ENCODE data around the gene SLC28A3.

SLC28A3 gene

DNA sequence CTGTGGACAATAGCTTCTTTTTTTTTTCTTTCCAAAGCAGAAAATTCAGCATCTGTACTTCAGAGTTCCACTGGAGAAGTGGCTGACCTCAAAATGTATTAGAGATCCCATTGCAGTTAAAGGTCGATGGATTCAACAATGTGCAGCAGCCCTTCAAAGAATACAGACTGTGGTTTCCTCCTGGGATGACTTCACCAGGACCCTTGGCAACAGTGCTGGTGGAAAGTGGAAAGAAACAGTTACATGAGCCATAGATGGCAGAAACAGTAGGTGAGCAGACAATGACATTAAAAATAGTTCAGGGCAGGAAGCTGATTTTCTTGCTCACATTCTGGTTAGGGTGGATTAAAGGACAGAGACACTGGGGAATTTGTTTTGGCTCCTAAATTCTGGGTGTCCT lies 62.4 kb downstream of the SLC28A3 start:
- no peak overlapping the region for H3K56ac ChIP-seq (ENCODE audit: low read length)
- no peak overlapping the region for H2BK5ac ChIP-seq (ENCODE audit: low read length)
- H3K4me2 ChIP-seq (ENCODE audit: low read length) = no peak overlapping the region
- H2BK120ac ChIP-seq (ENCODE audit: low read depth, low read length) = no peak overlapping the region
- no peak overlapping the region for H3K27ac ChIP-seq (ENCODE audit: low read depth, low read length)
- no peak for DNase-seq
- H3K79me2 ChIP-seq (ENCODE audit: control insufficient read depth, insufficient read depth, low read length) = no peaks in the 10 kb centered on the region
- H3K18ac ChIP-seq (ENCODE audit: low read length) = no peak overlapping the region
- H3K79me1 ChIP-seq (ENCODE audit: low read length) = no peaks in the 10 kb centered on the region
- no peaks in the 10 kb centered on the region for H3K4me1 ChIP-seq (ENCODE audit: control insufficient read depth, low read depth, low read length)
- H3K27me3 ChIP-seq (ENCODE audit: insufficient read depth, low read length, poor library complexity) = no peaks in the 10 kb centered on the region
- no CpG with 5 or more reads among the region's 1 CpG for WGBS (ENCODE audit: extremely low coverage, insufficient coverage, low lambda C conversion rate)
- H4K5ac ChIP-seq (ENCODE audit: low read length) = no peak overlapping the region
- H3K23ac ChIP-seq (ENCODE audit: low read length) = no peak overlapping the region
- H3K36me3 ChIP-seq (ENCODE audit: control insufficient read depth, insufficient read depth, low read length) = no peaks in the 10 kb centered on the region
- H2AK5ac ChIP-seq (ENCODE audit: low read length) = no peak overlapping the region
- no peak overlapping the region for H3K4ac ChIP-seq (ENCODE audit: low read depth, low read length)
- H2BK15ac ChIP-seq (replicated peaks; ENCODE audit: low read depth) = no peak overlapping the region
- no peak overlapping the region for H3K4me3 ChIP-seq (ENCODE audit: low read length)
- H4K8ac ChIP-seq (ENCODE audit: low read depth, low read length) = no peak overlapping the region
- no peak overlapping the region for H3K9ac ChIP-seq (ENCODE audit: low read length)

DNA sequence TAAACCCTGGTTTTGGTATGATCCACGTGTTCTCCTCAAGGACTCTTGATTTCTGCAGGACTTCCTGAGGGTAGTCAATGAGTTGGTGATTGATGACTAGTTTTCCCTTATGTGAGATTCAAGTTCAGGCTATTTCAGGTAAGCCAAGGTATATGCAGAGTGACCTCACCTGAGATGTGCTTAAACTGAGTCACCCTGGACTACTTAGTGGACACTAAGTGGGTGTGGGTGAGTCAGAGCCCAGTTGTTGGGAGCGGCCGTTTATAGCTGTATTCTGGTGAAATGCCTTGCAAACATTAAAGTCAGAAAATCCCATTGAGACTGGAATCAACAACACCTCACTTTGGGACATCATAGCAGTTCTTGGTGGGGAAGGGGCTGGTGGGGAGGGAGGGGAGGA lies 62.9 kb downstream of the SLC28A3 start:
- Histone ChIP-seq H2BK15ac (replicated peaks; ENCODE audit: low read depth) (no peak overlapping the region), H3K56ac (ENCODE audit: low read length) (no peak overlapping the region), H3K27ac (ENCODE audit: low read depth, low read length) (no peak overlapping the region), H3K79me2 (ENCODE audit: control insufficient read depth, insufficient read depth, low read length) (no peaks in the 10 kb centered on the region), H4K8ac (ENCODE audit: low read depth, low read length) (no peak overlapping the region), H3K4ac (ENCODE audit: low read depth, low read length) (no peak overlapping the region), H3K9ac (ENCODE audit: low read length) (no peak overlapping the region), H3K79me1 (ENCODE audit: low read length) (no peaks in the 10 kb centered on the region), H4K5ac (ENCODE audit: low read length) (no peak overlapping the region), H3K4me3 (ENCODE audit: low read length) (no peak overlapping the region), H3K18ac (ENCODE audit: low read length) (no peak overlapping the region), H3K4me1 (ENCODE audit: control insufficient read depth, low read depth, low read length) (no peaks in the 10 kb centered on the region), H2AK5ac (ENCODE audit: low read length) (no peak overlapping the region), H3K23ac (ENCODE audit: low read length) (no peak overlapping the region), H2BK120ac (ENCODE audit: low read depth, low read length) (no peak overlapping the region), H2BK5ac (ENCODE audit: low read length) (no peak overlapping the region), H3K4me2 (ENCODE audit: low read length) (no peak overlapping the region), H3K27me3 (ENCODE audit: insufficient read depth, low read length, poor library complexity) (no peaks in the 10 kb centered on the region), H3K36me3 (ENCODE audit: control insufficient read depth, insufficient read depth, low read length) (no peaks in the 10 kb centered on the region)
- WGBS (ENCODE audit: extremely low coverage, insufficient coverage, low lambda C conversion rate) = no CpG with 5 or more reads among the region's 3 CpGs
- DNase-seq = no peak

DNA sequence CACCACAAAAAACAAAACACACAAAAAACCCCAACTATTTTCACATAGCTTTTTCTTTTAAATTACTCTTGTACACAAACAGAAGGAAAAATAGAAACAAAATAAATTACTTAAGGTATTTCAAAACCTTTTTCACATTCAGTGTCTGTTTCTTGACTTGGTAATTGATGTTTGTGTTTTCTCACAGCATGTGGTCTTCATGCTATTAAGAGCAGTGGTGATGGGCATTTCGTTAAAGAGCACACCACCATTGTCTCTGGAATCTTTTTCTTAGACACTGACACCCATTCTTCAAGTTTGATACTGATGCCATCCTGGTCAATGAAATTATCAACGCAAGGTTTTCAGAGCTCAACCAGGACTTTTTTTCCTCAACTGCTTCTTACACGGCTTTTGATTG lies 63.8 kb downstream of the SLC28A3 start:
- Histone ChIP-seq H3K27me3 (ENCODE audit: insufficient read depth, low read length, poor library complexity) (no peaks in the 10 kb centered on the region), H2AK5ac (ENCODE audit: low read length) (no peak overlapping the region), H3K4ac (ENCODE audit: low read depth, low read length) (no peak overlapping the region), H2BK5ac (ENCODE audit: low read length) (no peak overlapping the region), H2BK120ac (ENCODE audit: low read depth, low read length) (no peak overlapping the region), H4K8ac (ENCODE audit: low read depth, low read length) (no peak overlapping the region), H3K4me2 (ENCODE audit: low read length) (no peak overlapping the region), H3K36me3 (ENCODE audit: control insufficient read depth, insufficient read depth, low read length) (no peaks in the 10 kb centered on the region), H3K4me3 (ENCODE audit: low read length) (no peak overlapping the region), H3K79me2 (ENCODE audit: control insufficient read depth, insufficient read depth, low read length) (no peaks in the 10 kb centered on the region), H2BK15ac (replicated peaks; ENCODE audit: low read depth) (no peak overlapping the region), H3K4me1 (ENCODE audit: control insufficient read depth, low read depth, low read length) (no peaks in the 10 kb centered on the region), H3K9ac (ENCODE audit: low read length) (no peak overlapping the region), H3K79me1 (ENCODE audit: low read length) (no peaks in the 10 kb centered on the region), H3K27ac (ENCODE audit: low read depth, low read length) (no peak overlapping the region), H3K18ac (ENCODE audit: low read length) (no peak overlapping the region), H3K23ac (ENCODE audit: low read length) (no peak overlapping the region), H4K5ac (ENCODE audit: low read length) (no peak overlapping the region), H3K56ac (ENCODE audit: low read length) (no peak overlapping the region)
- DNase-seq = no peak
- WGBS (ENCODE audit: extremely low coverage, insufficient coverage, low lambda C conversion rate) = no CpG with 5 or more reads among the region's 3 CpGs

DNA sequence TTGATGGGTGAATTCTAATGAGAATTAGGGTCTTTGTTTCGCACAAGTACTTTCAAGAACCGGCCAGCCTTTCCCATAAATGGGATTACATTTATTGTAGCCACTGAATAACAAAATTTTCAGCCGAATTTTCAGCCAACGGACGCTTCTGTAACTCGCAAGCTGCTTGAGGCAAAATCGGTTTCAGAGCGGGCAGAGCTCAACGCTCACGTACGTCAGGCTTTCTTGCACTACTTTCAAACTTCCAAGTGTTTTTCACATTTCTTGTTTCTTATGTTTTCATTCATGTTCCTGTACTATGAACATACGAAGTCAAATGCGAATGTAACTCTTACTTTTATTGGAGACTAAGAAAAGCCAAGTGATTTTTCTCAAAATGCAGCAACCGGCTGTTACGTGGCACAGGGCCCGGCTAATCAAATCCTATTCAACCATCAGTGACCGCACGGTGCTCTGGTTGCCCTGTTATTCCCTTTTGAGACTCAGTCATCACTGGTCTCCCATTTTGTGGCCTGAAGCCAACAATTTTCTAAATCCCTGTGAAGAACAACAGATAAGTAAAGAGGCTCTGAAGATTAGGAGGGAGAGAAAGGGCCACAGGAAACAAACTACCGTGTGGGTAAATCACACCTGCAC lies 68.5 kb downstream of the SLC28A3 start:
- Histone ChIP-seq H3K4me1 (ENCODE audit: control insufficient read depth, low read depth, low read length) (no peaks in the 10 kb centered on the region), H2BK15ac (replicated peaks; ENCODE audit: low read depth) (no peak overlapping the region), H3K9ac (ENCODE audit: low read length) (no peak overlapping the region), H3K4ac (ENCODE audit: low read depth, low read length) (no peak overlapping the region), H4K8ac (ENCODE audit: low read depth, low read length) (no peak overlapping the region), H3K27me3 (ENCODE audit: insufficient read depth, low read length, poor library complexity) (no peaks in the 10 kb centered on the region), H3K4me3 (ENCODE audit: low read length) (no peak overlapping the region), H3K79me2 (ENCODE audit: control insufficient read depth, insufficient read depth, low read length) (no peaks in the 10 kb centered on the region), H3K27ac (ENCODE audit: low read depth, low read length) (no peak overlapping the region), H3K79me1 (ENCODE audit: low read length) (no peaks in the 10 kb centered on the region), H3K36me3 (ENCODE audit: control insufficient read depth, insufficient read depth, low read length) (no peaks in the 10 kb centered on the region), H3K4me2 (ENCODE audit: low read length) (no peak overlapping the region), H2BK120ac (ENCODE audit: low read depth, low read length) (no peak overlapping the region), H3K18ac (ENCODE audit: low read length) (peak overlapping the region; percentile 41), H2AK5ac (ENCODE audit: low read length) (no peak overlapping the region), H3K56ac (ENCODE audit: low read length) (no peak overlapping the region), H3K23ac (ENCODE audit: low read length) (no peak overlapping the region), H2BK5ac (ENCODE audit: low read length) (no peak overlapping the region), H4K5ac (ENCODE audit: low read length) (no peak overlapping the region)
- WGBS (ENCODE audit: extremely low coverage, insufficient coverage, low lambda C conversion rate) = no CpG with 5 or more reads among the region's 19 CpGs
- no peak for DNase-seq

DNA sequence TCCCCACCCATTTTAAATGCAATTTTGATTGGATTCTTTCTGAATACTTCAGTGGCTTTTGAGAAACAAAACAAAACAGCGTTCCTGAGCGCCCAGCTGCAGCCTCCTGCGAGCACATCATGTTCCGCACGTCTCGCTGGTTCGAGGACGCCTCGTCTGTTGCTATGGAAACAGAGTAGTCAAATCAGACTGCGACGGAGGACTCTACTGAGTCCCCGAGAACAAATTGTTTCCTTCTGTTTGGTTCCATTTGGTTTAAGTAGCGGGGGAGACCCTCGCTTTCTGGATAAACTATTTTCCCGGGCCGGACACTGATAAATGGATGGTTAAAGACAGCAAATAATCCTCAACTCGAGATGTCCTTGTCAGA lies 69.0 kb downstream of the SLC28A3 start:
- Histone ChIP-seq H3K27ac (ENCODE audit: low read depth, low read length) (no peak overlapping the region), H2AK5ac (ENCODE audit: low read length) (no peak overlapping the region), H3K18ac (ENCODE audit: low read length) (no peak overlapping the region), H3K4me1 (ENCODE audit: control insufficient read depth, low read depth, low read length) (no peaks in the 10 kb centered on the region), H3K79me1 (ENCODE audit: low read length) (no peaks in the 10 kb centered on the region), H2BK5ac (ENCODE audit: low read length) (no peak overlapping the region), H3K36me3 (ENCODE audit: control insufficient read depth, insufficient read depth, low read length) (no peaks in the 10 kb centered on the region), H3K56ac (ENCODE audit: low read length) (no peak overlapping the region), H3K9ac (ENCODE audit: low read length) (no peak overlapping the region), H4K8ac (ENCODE audit: low read depth, low read length) (no peak overlapping the region), H2BK120ac (ENCODE audit: low read depth, low read length) (no peak overlapping the region), H2BK15ac (replicated peaks; ENCODE audit: low read depth) (no peak overlapping the region), H3K27me3 (ENCODE audit: insufficient read depth, low read length, poor library complexity) (no peaks in the 10 kb centered on the region), H3K4ac (ENCODE audit: low read depth, low read length) (no peak overlapping the region), H3K4me3 (ENCODE audit: low read length) (no peak overlapping the region), H3K79me2 (ENCODE audit: control insufficient read depth, insufficient read depth, low read length) (no peaks in the 10 kb centered on the region), H3K23ac (ENCODE audit: low read length) (no peak overlapping the region), H3K4me2 (ENCODE audit: low read length) (no peak overlapping the region), H4K5ac (ENCODE audit: low read length) (no peak overlapping the region)
- peak; percentile 86 for DNase-seq
- WGBS (ENCODE audit: extremely low coverage, insufficient coverage, low lambda C conversion rate) = no CpG with 5 or more reads among the region's 17 CpGs

DNA sequence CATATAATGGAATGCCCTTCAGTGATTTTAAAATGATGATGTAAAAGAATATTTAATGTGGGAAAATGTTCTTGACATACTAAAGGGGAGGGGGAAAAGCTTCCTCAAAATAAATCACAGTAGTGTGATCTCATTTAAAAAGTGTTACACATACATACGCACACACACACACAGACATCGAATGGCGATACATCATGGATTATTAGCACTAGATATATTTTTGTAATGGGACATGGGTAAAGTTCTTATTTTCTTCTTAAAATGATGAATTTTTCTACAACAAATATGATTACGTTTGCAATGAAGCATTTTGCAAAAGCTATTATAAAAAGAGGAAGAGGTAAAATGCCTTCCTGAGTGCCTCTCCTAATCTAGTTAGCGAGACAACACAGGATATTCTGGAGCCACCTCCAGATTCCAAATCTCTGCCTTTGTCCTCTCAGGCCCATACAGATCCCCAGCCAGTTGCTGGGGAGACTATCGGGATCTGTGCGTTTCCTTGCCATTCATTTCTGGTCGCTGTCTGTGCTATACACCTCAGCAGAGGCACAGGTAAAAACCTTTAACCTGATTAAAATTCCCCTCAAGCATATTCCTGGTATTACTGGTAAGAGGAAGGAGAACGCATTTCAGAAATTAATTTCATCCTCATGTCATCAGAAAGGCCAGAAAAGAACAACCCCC lies 69.6 kb downstream of the SLC28A3 start:
- no peak overlapping the region for H3K56ac ChIP-seq (ENCODE audit: low read length)
- no peaks in the 10 kb centered on the region for H3K36me3 ChIP-seq (ENCODE audit: control insufficient read depth, insufficient read depth, low read length)
- no peak overlapping the region for H4K5ac ChIP-seq (ENCODE audit: low read length)
- no peak overlapping the region for H2AK5ac ChIP-seq (ENCODE audit: low read length)
- WGBS (ENCODE audit: extremely low coverage, insufficient coverage, low lambda C conversion rate) = no CpG with 5 or more reads among the region's 9 CpGs
- H3K4me3 ChIP-seq (ENCODE audit: low read length) = no peak overlapping the region
- H3K9ac ChIP-seq (ENCODE audit: low read length) = no peak overlapping the region
- H3K27ac ChIP-seq (ENCODE audit: low read depth, low read length) = no peak overlapping the region
- no peaks in the 10 kb centered on the region for H3K79me2 ChIP-seq (ENCODE audit: control insufficient read depth, insufficient read depth, low read length)
- DNase-seq = no peak
- H3K18ac ChIP-seq (ENCODE audit: low read length) = no peak overlapping the region
- H2BK15ac ChIP-seq (replicated peaks; ENCODE audit: low read depth) = no peak overlapping the region
- H2BK5ac ChIP-seq (ENCODE audit: low read length) = no peak overlapping the region
- no peak overlapping the region for H2BK120ac ChIP-seq (ENCODE audit: low read depth, low read length)
- no peak overlapping the region for H3K4me2 ChIP-seq (ENCODE audit: low read length)
- no peak overlapping the region for H3K23ac ChIP-seq (ENCODE audit: low read length)
- H3K4ac ChIP-seq (ENCODE audit: low read depth, low read length) = no peak overlapping the region
- H3K79me1 ChIP-seq (ENCODE audit: low read length) = no peaks in the 10 kb centered on the region
- H3K27me3 ChIP-seq (ENCODE audit: insufficient read depth, low read length, poor library complexity) = no peaks in the 10 kb centered on the region
- H4K8ac ChIP-seq (ENCODE audit: low read depth, low read length) = no peak overlapping the region
- H3K4me1 ChIP-seq (ENCODE audit: control insufficient read depth, low read depth, low read length) = no peaks in the 10 kb centered on the region
